ENCODE data around the gene MYO1E.
A peak's percentile ranks its signal among the peaks of the same experiment; 100 is the strongest.

MYO1E gene

DNA sequence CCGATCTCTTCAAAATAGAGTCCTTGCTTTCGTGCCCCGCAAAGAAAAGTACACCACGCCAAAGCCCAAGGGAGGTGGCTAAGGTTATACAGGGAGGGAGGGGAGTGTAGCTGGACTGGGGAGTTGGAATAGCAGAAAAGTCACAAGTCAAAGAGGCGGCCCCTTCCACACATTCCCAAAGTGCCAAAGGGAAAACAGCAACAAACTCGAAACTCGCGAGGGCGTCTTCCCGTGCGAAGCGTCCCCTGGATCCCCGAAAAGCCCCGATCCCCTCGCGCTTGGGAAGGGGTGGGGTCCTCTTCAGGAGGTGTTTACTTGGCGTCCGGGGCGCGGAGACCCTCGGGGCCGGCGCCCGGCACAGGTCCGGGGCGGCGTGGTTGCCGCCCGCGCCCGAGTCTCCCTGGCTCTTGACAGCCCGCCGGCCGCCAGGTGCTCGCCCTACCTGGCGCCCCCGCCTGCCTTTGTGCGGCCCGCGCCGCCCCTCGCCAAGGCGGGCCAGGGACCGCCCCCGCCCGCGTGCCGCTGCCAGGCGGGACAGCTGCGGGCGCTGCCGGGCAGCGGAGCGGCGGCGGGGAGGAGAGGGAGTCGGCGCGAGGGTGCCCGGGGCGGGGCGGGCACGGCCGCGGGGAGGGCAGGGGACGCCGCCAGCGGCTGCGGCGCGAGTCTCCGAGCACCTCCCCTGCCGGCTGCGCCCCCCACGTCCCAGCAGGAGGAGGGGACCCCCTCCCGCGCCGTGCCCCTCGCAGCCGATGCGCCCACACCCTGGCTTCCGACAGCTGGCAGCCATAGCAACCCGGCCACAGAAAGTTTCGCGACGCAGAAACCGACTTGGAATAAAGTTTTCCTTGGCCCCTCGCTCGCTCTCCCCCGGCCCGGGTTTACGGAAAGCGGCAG lies 966 bp downstream of the MYO1E start:
- peaks cover 12% of the 10 kb centered on the region for H3K4me1 ChIP-seq (ENCODE audit: control insufficient read depth, insufficient read depth, low read length, poor library complexity, severe bottlenecking)

GRCh38 chr15:59369597-59369996 lies 3.1 kb downstream of the MYO1E start:
- Histone ChIP-seq H3K4me1 (ENCODE audit: control insufficient read depth, insufficient read depth, low read length, poor library complexity, severe bottlenecking) (peaks cover 12% of the 10 kb centered on the region), H3K4me3 (ENCODE audit: insufficient read depth, low read depth, low read length, poor library complexity, severe bottlenecking) (no peak overlapping the region), H3K27me3 (replicated peaks; ENCODE audit: control insufficient read depth, insufficient read depth, low read length, poor library complexity, severe bottlenecking) (peaks cover 10% of the 10 kb centered on the region), H3K9me3 (ENCODE audit: control insufficient read depth, low read length) (no peaks in the 10 kb centered on the region), H3K36me3 (ENCODE audit: control insufficient read depth, insufficient read depth, low read length) (no peaks in the 10 kb centered on the region), H3K27ac (ENCODE audit: insufficient read depth, low read length, poor library complexity, severe bottlenecking) (no peak overlapping the region)
- no peak for DNase-seq

More for the DNA sequence above, 966 bp downstream of the MYO1E start:
- H3K27me3 ChIP-seq (replicated peaks; ENCODE audit: control insufficient read depth, insufficient read depth, low read length, poor library complexity, severe bottlenecking) = peaks cover 10% of the 10 kb centered on the region
- H3K9me3 ChIP-seq (ENCODE audit: control insufficient read depth, low read length) = no peaks in the 10 kb centered on the region
- peak overlapping the region; percentile 51 for H3K4me3 ChIP-seq (ENCODE audit: insufficient read depth, low read depth, low read length, poor library complexity, severe bottlenecking)
- H3K27ac ChIP-seq (ENCODE audit: insufficient read depth, low read length, poor library complexity, severe bottlenecking) = no peak overlapping the region
- DNase-seq = no peak
- no peaks in the 10 kb centered on the region for H3K36me3 ChIP-seq (ENCODE audit: control insufficient read depth, insufficient read depth, low read length)

DNA sequence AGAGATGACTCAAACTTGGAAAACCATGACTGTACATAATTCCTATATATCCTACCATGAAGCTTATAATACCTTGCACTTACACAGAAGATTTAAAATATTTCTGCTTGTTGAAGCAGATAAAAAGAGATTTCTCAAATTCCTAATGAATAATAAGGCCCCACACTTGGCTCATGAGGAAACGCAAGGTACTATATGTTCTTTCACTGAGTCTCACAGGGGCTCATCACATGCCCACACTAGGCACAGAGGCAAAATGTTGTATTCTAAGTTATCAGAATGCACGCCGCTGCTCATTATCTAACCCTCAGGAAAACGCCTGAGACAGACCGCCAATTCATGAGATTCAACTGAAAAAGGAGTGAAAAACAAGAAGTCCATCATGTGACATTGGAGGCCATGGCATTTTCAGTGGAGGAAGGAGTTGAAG lies 5.6 kb downstream of the MYO1E start:
- DNase-seq = no peak
- Histone ChIP-seq H3K4me3 (ENCODE audit: insufficient read depth, low read depth, low read length, poor library complexity, severe bottlenecking) (no peak overlapping the region), H3K27ac (ENCODE audit: insufficient read depth, low read length, poor library complexity, severe bottlenecking) (no peak overlapping the region), H3K4me1 (ENCODE audit: control insufficient read depth, insufficient read depth, low read length, poor library complexity, severe bottlenecking) (peaks cover 5% of the 10 kb centered on the region), H3K27me3 (replicated peaks; ENCODE audit: control insufficient read depth, insufficient read depth, low read length, poor library complexity, severe bottlenecking) (peaks cover 7% of the 10 kb centered on the region), H3K36me3 (ENCODE audit: control insufficient read depth, insufficient read depth, low read length) (no peaks in the 10 kb centered on the region), H3K9me3 (ENCODE audit: control insufficient read depth, low read length) (no peaks in the 10 kb centered on the region)

GRCh38 chr15:59366333-59367021 lies 6.2 kb downstream of the MYO1E start:
- Histone ChIP-seq H3K27me3 (replicated peaks; ENCODE audit: control insufficient read depth, insufficient read depth, low read length, poor library complexity, severe bottlenecking) (peaks cover 5% of the 10 kb centered on the region), H3K4me3 (ENCODE audit: insufficient read depth, low read depth, low read length, poor library complexity, severe bottlenecking) (no peak overlapping the region), H3K4me1 (ENCODE audit: control insufficient read depth, insufficient read depth, low read length, poor library complexity, severe bottlenecking) (peaks cover 4% of the 10 kb centered on the region), H3K36me3 (ENCODE audit: control insufficient read depth, insufficient read depth, low read length) (no peaks in the 10 kb centered on the region), H3K9me3 (ENCODE audit: control insufficient read depth, low read length) (no peaks in the 10 kb centered on the region), H3K27ac (ENCODE audit: insufficient read depth, low read length, poor library complexity, severe bottlenecking) (no peak overlapping the region)
- DNase-seq = no peak

DNA sequence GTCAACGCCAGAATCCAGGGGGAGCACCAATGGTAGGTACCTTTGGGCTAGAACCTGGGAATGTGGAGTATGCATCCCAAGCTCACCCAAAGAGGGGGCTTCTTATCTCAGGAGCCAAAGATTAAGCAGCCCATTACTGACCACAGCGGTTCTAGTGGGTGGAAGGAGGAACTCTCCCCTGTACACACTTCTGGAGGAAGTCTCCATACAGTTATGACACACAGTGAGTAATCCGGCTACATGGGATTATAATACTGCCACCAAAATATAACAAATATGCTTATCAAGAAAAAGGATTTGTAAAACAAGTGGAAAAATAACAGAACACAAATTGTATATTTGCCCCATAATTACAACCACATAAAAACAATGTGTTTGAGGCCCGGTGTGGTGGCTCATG lies 8.4 kb downstream of the MYO1E start:
- DNase-seq = no peak
- Histone ChIP-seq H3K27ac (ENCODE audit: insufficient read depth, low read length, poor library complexity, severe bottlenecking) (no peak overlapping the region), H3K36me3 (ENCODE audit: control insufficient read depth, insufficient read depth, low read length) (no peaks in the 10 kb centered on the region), H3K4me1 (ENCODE audit: control insufficient read depth, insufficient read depth, low read length, poor library complexity, severe bottlenecking) (no peaks in the 10 kb centered on the region), H3K4me3 (ENCODE audit: insufficient read depth, low read depth, low read length, poor library complexity, severe bottlenecking) (no peak overlapping the region), H3K9me3 (ENCODE audit: control insufficient read depth, low read length) (no peaks in the 10 kb centered on the region), H3K27me3 (replicated peaks; ENCODE audit: control insufficient read depth, insufficient read depth, low read length, poor library complexity, severe bottlenecking) (no peaks in the 10 kb centered on the region)

GRCh38 chr15:59362331-59362730 lies 10.3 kb downstream of the MYO1E start:
- no peaks in the 10 kb centered on the region for H3K4me1 ChIP-seq (ENCODE audit: control insufficient read depth, insufficient read depth, low read length, poor library complexity, severe bottlenecking)
- no peaks in the 10 kb centered on the region for H3K27me3 ChIP-seq (replicated peaks; ENCODE audit: control insufficient read depth, insufficient read depth, low read length, poor library complexity, severe bottlenecking)
- no peak overlapping the region for H3K27ac ChIP-seq (ENCODE audit: insufficient read depth, low read length, poor library complexity, severe bottlenecking)
- H3K36me3 ChIP-seq (ENCODE audit: control insufficient read depth, insufficient read depth, low read length) = no peaks in the 10 kb centered on the region
- no peak overlapping the region for H3K4me3 ChIP-seq (ENCODE audit: insufficient read depth, low read depth, low read length, poor library complexity, severe bottlenecking)
- no peaks in the 10 kb centered on the region for H3K9me3 ChIP-seq (ENCODE audit: control insufficient read depth, low read length)
- no peak for DNase-seq

DNA sequence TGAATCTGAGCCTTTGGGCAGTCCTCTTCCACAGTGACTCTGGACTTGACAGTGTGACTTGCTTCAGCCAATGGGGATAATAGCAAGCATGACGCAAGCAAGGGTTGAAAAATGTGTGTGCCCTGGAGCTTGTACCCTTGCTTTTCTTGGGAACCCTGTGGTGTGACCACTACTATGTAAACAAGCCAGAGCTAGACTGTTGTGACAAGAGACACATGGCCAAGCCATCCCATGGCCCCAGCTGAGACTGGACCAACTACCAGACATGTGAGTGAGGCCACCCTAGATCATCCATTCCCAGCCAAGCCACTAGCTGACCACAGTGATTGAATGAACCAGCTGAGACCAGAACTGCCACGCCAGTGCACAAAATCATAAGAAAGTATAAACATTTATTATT lies 11.8 kb downstream of the MYO1E start:
- no peaks in the 10 kb centered on the region for H3K36me3 ChIP-seq (ENCODE audit: control insufficient read depth, insufficient read depth, low read length)
- DNase-seq = no peak

GRCh38 chr15:59360305-59360704 lies 12.4 kb downstream of the MYO1E start:
- Histone ChIP-seq H3K27ac (ENCODE audit: insufficient read depth, low read length, poor library complexity, severe bottlenecking) (no peak overlapping the region), H3K4me1 (ENCODE audit: control insufficient read depth, insufficient read depth, low read length, poor library complexity, severe bottlenecking) (no peaks in the 10 kb centered on the region), H3K4me3 (ENCODE audit: insufficient read depth, low read depth, low read length, poor library complexity, severe bottlenecking) (no peak overlapping the region), H3K36me3 (ENCODE audit: control insufficient read depth, insufficient read depth, low read length) (no peaks in the 10 kb centered on the region), H3K9me3 (ENCODE audit: control insufficient read depth, low read length) (no peaks in the 10 kb centered on the region), H3K27me3 (replicated peaks; ENCODE audit: control insufficient read depth, insufficient read depth, low read length, poor library complexity, severe bottlenecking) (no peaks in the 10 kb centered on the region)
- no peak for DNase-seq

More for the DNA sequence above, 11.8 kb downstream of the MYO1E start:
- no peak overlapping the region for H3K4me3 ChIP-seq (ENCODE audit: insufficient read depth, low read depth, low read length, poor library complexity, severe bottlenecking)
- H3K27me3 ChIP-seq (replicated peaks; ENCODE audit: control insufficient read depth, insufficient read depth, low read length, poor library complexity, severe bottlenecking) = no peaks in the 10 kb centered on the region
- H3K9me3 ChIP-seq (ENCODE audit: control insufficient read depth, low read length) = no peaks in the 10 kb centered on the region
- no peaks in the 10 kb centered on the region for H3K4me1 ChIP-seq (ENCODE audit: control insufficient read depth, insufficient read depth, low read length, poor library complexity, severe bottlenecking)
- H3K27ac ChIP-seq (ENCODE audit: insufficient read depth, low read length, poor library complexity, severe bottlenecking) = no peak overlapping the region

- no peak for DNase-seq
- Histone ChIP-seq H3K36me3 (ENCODE audit: control insufficient read depth, insufficient read depth, low read length) (no peaks in the 10 kb centered on the region), H3K27me3 (replicated peaks; ENCODE audit: control insufficient read depth, insufficient read depth, low read length, poor library complexity, severe bottlenecking) (no peaks in the 10 kb centered on the region)
Measured at GRCh38 chr15:59355730-59356129, 16.9 kb downstream of the MYO1E start.

GRCh38 chr15:59354417-59355031 lies 18.1 kb downstream of the MYO1E start:
- Histone ChIP-seq H3K4me1 (ENCODE audit: control insufficient read depth, insufficient read depth, low read length, poor library complexity, severe bottlenecking) (no peaks in the 10 kb centered on the region), H3K4me3 (ENCODE audit: insufficient read depth, low read depth, low read length, poor library complexity, severe bottlenecking) (no peak overlapping the region), H3K27me3 (replicated peaks; ENCODE audit: control insufficient read depth, insufficient read depth, low read length, poor library complexity, severe bottlenecking) (no peaks in the 10 kb centered on the region), H3K9me3 (ENCODE audit: control insufficient read depth, low read length) (no peaks in the 10 kb centered on the region), H3K36me3 (ENCODE audit: control insufficient read depth, insufficient read depth, low read length) (no peaks in the 10 kb centered on the region), H3K27ac (ENCODE audit: insufficient read depth, low read length, poor library complexity, severe bottlenecking) (no peak overlapping the region)
- no peak for DNase-seq

More at GRCh38 chr15:59355730-59356129, 16.9 kb downstream of the MYO1E start:
- Histone ChIP-seq H3K9me3 (ENCODE audit: control insufficient read depth, low read length) (no peaks in the 10 kb centered on the region), H3K27ac (ENCODE audit: insufficient read depth, low read length, poor library complexity, severe bottlenecking) (no peak overlapping the region), H3K4me3 (ENCODE audit: insufficient read depth, low read depth, low read length, poor library complexity, severe bottlenecking) (no peak overlapping the region), H3K4me1 (ENCODE audit: control insufficient read depth, insufficient read depth, low read length, poor library complexity, severe bottlenecking) (no peaks in the 10 kb centered on the region)

Measured in effector memory CD4-positive, alpha-beta T cell (primary cell).